ENCODE results near the gene GFPT2. TPM values are rescaled to one million over a fixed set of nuclear protein-coding genes. Genes with fewer than 3 reads are reported as not detected.

The GFPT2 gene
- polyA plus RNA-seq, 2 of the 4 experiments (the other 2 are of a cell fraction) = 24.4 to 38.0 TPM

- DNase-seq (ENCODE audit: low read depth in 1 of 2, low spot score in 1 of 2) (peak in 1 of 2 experiments; percentile 44), ATAC-seq (no peak), FAIRE-seq (no peak)
- H3K4me1 ChIP-seq = no peaks in the 10 kb centered on the region
- ChIA-PET POLR2A (no interaction called here), CTCF (interaction anchor here (2.2 kb wide), 1 partner anchor 13 kb away, joined by 5 read pairs; no protein-coding TSS in a partner anchor)
- WGBS (ENCODE audit: missing lambda C conversion rate) = 92% methylated on average over 17 of the region's 24 CpGs
- peaks cover 96% of the 10 kb centered on the region for H3K9me3 ChIP-seq
- no peak overlapping the region for H3K4me3 ChIP-seq
- no peak overlapping the region for H3K27ac ChIP-seq
- TF ChIP-seq ATOH8 (CRISPR knock-in tag; IDR thresholded peaks at IDR 0.05; ENCODE audit: low read depth) = no peak
- peak; percentile 91 for TF ChIP-seq ZFP36 (IDR thresholded peaks at IDR 0.05; ENCODE audit: borderline replicate concordance, partially characterized antibody)
- no peak overlapping the region for H3K4me2 ChIP-seq
Measured at GRCh38 chr5:180253036-180253824, 99.9 kb downstream of the GFPT2 start.

DNA sequence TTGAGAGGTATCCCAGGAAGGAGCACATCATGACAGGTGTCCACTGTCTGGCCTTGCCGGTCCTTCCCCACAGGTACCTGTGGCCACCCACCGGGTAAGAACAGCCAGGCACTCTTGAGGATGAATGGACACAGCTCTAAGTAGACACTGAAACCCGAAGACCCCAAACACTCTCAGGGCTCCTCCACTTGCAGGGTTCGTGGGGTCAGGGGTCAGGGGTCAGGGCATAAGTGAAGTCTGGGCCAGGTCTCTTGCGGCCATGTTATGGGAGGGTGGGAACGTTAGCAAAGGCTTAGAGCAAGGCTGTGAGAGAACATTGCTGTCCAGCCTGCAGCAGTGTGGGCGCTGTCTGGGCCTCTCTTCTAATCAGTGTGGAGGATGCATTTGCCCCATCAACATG lies 101.2 kb downstream of the GFPT2 start:
- no peak for TF ChIP-seq MAX (IDR thresholded peaks at IDR 0.05)
- TF ChIP-seq KDM1A (IDR thresholded peaks at IDR 0.05; ENCODE audit: low read depth) = no peak
- no peak for TF ChIP-seq HOXA7 (CRISPR knock-in tag; IDR thresholded peaks at IDR 0.05)
- DNase-seq (ENCODE audit: low read depth in 1 of 2, low spot score in 1 of 2) (no peak), ATAC-seq (no peak), FAIRE-seq (no peak)
- Histone ChIP-seq H3K4me1 (no peaks in the 10 kb centered on the region), H3K9me3 (peaks cover 93% of the 10 kb centered on the region), H3K4me3 (no peak overlapping the region), H3K4me2 (no peak overlapping the region), H3K27ac (no peak overlapping the region)
- ChIA-PET CTCF (interaction anchor here (1.1 kb wide), 1 partner anchor 9 kb away, joined by 3 read pairs; no protein-coding TSS in a partner anchor), POLR2A (no interaction called here)
- WGBS (ENCODE audit: missing lambda C conversion rate) = 89% methylated on average over 7 of the region's 7 CpGs

DNA sequence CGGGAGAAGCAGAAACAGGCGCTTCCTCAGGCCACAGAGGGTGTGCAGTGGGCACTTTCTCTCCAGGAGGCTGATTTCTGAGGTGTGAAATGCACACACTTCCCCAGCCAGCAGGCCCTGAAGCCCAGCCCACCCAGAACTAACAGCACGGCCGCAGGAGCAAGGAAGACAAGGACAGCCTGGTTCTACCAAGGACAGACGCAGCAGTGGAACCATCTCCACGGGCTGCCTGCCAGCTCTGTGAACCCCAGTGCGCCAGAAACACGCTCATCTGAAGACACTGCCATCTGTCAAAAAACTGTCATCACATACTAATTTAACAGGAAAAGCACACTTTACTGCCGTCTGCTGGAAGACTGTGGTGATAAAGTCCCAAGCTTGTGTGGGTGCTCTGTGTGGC lies 102.0 kb downstream of the GFPT2 start:
- no peak for TF ChIP-seq HES2 (IDR thresholded peaks at IDR 0.05)
- Histone ChIP-seq H3K9me3 (peaks cover 94% of the 10 kb centered on the region), H3K27ac (no peak overlapping the region), H3K4me1 (no peaks in the 10 kb centered on the region), H3K4me2 (no peak overlapping the region), H3K4me3 (no peak overlapping the region)
- CTCF ChIA-PET = interaction anchor here (1.1 kb wide), 1 partner anchor 10 kb away, joined by 3 read pairs; no protein-coding TSS in a partner anchor
- no peak for ATAC-seq
- WGBS (ENCODE audit: missing lambda C conversion rate) = 95% methylated on average over 9 of the region's 9 CpGs
- POLR2A ChIA-PET = no interaction called here
- no peak for FAIRE-seq
- DNase-seq (ENCODE audit: low read depth in 1 of 2, low spot score in 1 of 2) = no peak

Other genes with a start within 250 kb of the GFPT2 start
- gene RASGEF1C, start 144.1 kb downstream of the GFPT2 start, polyA plus RNA-seq (2011; rRNA removed) = 0.16 TPM in 1 of 2 replicates, not detected in the other
- gene RASGEF1C, start 144.1 kb downstream of the GFPT2 start, polyA plus RNA-seq (2017; fragmentation: RNase III; extraction: RNeasy Plus Mini Kit Qiagen cat#74134 plus additional on column Dnase treatment) = 0.12 to 0.24 TPM (median 0.12 TPM) in 3 replicates
- gene MAPK9, start 61.3 kb downstream of the GFPT2 start, polyA plus RNA-seq (2011; rRNA removed) = 52.7 and 66.9 TPM in 2 replicates
- gene MAPK9, start 61.3 kb downstream of the GFPT2 start, polyA plus RNA-seq (2017; fragmentation: RNase III; extraction: RNeasy Plus Mini Kit Qiagen cat#74134 plus additional on column Dnase treatment) = 34.6 to 36.6 TPM (median 34.7 TPM) in 3 replicates
- gene CNOT6, start 141.0 kb upstream of the GFPT2 start, polyA plus RNA-seq (2011; rRNA removed) = 28.5 and 31.9 TPM in 2 replicates
- gene CNOT6, start 141.0 kb upstream of the GFPT2 start, polyA plus RNA-seq (2017; fragmentation: RNase III; extraction: RNeasy Plus Mini Kit Qiagen cat#74134 plus additional on column Dnase treatment) = 16.9 to 18.2 TPM (median 18.1 TPM) in 3 replicates
- gene SCGB3A1, start 238.2 kb upstream of the GFPT2 start, polyA plus RNA-seq (2011; rRNA removed) = not detected in 2 replicates
- gene SCGB3A1, start 238.2 kb upstream of the GFPT2 start, polyA plus RNA-seq (2017; fragmentation: RNase III; extraction: RNeasy Plus Mini Kit Qiagen cat#74134 plus additional on column Dnase treatment) = not detected in 3 replicates